NCI-H446 treated with DMSO at 0.1 percent for 48 hours (cell line): ENCODE data around the gene NDRG3.
A peak's percentile ranks its signal among the peaks of the same experiment; 100 is the strongest.

Experiments used
- DNase-seq: peaks from one replicate; lab custom pipeline; 2025; lab: John Stamatoyannopoulos, UW

Gene NDRG3

DNA sequence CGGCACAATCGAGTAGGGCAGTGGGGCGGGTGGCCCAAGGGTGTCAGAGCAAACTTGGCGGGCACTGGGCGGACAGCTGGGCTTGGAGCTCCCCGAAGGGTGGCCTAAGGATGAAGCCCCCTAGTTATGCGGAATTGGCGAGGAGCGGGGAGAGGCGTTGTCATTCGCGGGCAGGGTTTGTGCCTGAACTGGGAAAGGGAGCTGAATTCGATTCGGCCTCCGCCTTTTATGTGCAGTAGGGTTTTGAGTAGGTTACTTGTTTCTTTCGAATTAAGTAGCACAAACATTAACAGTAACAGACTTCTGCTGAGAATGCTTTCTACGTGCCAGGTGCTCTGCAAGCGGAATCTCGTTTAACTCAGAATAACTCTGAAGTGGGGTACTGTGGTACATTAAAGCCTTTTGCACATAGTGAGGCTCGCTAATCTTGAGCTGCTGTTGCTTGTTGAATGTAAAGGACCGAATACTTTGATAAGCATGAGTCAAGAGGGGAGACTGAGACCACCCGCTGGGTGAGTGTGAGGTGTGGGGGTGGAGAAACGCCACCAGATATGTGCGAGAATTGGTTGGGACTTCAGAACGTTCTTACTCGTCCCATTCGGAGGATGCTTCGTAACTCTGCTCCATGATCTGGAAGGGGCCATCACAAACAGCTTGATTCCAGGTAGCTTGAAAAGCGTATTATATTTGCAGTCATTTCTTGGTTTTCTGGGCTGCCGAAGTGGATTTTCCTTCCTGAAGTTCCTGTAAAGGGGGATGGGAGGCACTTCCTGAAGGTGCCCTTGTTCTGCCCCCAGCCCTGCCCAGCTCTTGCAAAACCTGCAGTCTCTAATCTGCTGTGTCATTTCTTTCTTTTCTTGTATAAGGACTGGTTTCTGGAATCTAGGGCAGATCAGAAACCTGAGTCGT is 139.5 kb downstream of the NDRG3 start:
- no peak for DNase-seq

DNA sequence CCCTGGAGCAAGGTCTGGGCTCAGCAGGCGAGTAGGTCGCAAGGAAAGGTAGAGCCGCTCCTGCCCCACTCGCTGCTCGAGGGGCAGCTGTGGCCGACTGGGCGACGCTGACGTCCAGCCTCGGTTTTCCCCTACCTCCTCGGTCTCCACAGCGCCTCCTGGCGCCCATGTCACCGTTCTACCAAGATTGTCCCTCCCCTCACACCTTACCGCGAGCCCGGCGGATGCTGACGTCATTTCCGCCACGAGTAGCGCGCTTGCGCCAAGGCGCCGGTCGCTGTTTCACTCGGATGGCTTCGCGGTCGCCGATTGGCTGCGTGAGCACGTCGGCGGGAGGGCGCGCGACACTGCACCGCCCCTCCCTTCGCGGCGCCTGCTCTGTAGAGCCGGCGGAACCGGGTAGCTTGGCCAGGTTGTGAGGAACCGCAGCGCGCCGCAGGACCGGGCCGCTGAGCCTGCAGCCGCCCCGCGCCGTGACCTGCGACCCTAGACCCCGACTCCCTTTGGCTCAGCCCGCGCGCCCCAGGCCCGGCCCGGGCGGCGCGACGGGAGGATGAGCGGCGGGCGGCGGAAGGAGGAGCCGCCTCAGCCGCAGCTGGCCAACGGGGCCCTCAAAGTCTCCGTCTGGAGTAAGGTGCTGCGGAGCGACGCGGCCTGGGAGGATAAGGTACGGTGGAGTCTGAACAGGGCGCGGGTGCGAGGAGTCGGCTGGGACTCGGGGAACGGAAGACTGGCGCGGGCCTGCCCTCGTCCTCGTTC is 140.3 kb downstream of the NDRG3 start, which contains the start of gene RAB5IF:
Gene RAB5IF (plus strand): TSS at position 381 of the 759 bp plus-strand sequence. CDS start 173 bp downstream, at position 554.
- DNase-seq, result peak; percentile 96

DNA sequence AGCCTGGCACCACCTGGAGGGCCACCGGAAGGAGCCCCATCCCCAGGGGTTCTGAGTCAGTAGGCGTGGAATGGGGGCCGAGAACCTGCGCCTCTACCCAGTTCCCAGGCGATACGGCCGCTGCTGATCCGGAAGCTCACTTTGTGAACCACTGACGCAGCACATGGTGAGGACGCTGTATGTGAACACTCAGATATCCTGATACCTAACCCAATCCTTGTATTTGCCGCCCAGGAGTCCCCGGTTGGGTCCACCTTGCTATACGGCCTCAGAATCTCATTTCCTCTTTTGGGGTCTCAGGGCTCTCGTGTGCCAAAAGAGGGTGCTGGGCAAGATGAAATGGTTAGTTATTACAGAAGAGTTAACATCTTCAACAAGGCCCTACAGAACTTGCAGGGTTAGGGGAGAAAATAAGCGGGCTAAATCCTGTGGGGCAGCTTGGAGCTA is 140.9 kb downstream of the NDRG3 start:
- no peak for DNase-seq
